Astrocyte (in vitro differentiated cells and primary cell): ENCODE measurements around the gene ACBD3.

Experiments
- CTCF ChIP-seq: IDR thresholded peaks from 2 replicates; pipeline ENCODE4 v1.5.1; 2011; ENCODE audit warnings: low read depth, mild to moderate bottlenecking, inconsistent platforms, low read length, moderate library complexity; ENCODE audit not compliant: insufficient read depth
- EZH2 ChIP-seq: IDR thresholded peaks from 2 replicates; pipeline ENCODE4 v1.6.1; 2012; ENCODE audit warnings: mild to moderate bottlenecking, low read length, inconsistent platforms; ENCODE audit not compliant: insufficient read depth

- TF ChIP-seq CTCF (no peak), EZH2 (no peak)
Observed at GRCh38 chr1:226111883-226112261, 74.7 kb downstream of the ACBD3 start.
